ENCODE measurements around the gene STRA8. TPM values are rescaled to one million over a fixed set of nuclear protein-coding genes. Genes with fewer than 3 reads are reported as not detected.

The STRA8 gene
- total and polyA plus RNA-seq, 2 of the 13 experiments (the other 11 are each of a cell fraction or from before 2014, with no cell fraction given): not detected

DNA sequence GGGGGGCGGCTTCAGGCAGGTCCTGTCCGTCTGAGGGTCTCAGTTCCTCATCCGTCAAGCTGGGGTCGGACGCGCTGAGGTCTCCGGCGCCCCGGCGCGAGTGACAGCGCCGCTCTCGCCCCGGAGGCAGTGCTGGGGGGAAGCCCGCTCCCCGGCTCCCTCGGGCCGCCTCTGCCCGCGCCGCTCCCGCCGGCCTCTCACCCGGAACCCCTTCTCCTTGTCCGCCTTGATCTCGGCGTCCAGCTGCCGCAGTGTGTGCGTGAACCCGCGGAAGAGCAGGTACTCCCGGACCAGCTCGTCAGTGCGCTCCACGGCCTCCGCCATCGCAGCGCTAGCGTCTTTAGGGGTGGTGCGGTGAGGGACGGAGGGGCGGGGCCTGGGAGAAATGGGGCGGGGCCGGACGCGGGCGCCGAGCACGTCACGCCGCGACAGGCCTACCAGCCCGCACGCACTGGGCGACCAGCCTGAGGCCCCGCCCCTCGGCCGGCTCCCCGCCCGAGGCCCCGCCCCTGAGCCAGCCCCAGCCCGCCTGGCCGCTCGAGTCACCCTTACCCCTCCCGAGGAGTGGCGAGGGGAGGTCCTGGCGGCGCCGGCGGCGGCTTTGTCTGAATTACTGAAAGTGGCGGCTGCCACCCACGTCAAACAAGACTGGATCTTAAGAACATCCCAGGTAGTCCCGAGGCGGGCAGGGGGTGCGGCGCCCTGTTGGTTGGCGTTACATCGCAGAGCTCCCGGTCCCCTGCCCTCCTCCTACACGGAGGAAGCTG lies 22.3 kb upstream of the STRA8 start, which contains the start of gene WDR91 (continued):
- TF ChIP-seq ZNF720 (CRISPR knock-in tag; IDR thresholded peaks at IDR 0.05): no peak
- peak; percentile 55; the same call in 1 of the 2 replicates for TF ChIP-seq POGZ (CRISPR knock-in tag; IDR thresholded peaks at IDR 0.05)
- TF ChIP-seq SMAD9 (CRISPR knock-in tag; IDR thresholded peaks at IDR 0.05): peak; percentile 17; the same call in 1 of the 2 replicates
- 0 out of 2 replicates have a peak, but pooled peaks have one; percentile 38 for TF ChIP-seq RELA (CRISPR knock-in tag; IDR thresholded peaks at IDR 0.05)
- TF ChIP-seq, protein P1, sequence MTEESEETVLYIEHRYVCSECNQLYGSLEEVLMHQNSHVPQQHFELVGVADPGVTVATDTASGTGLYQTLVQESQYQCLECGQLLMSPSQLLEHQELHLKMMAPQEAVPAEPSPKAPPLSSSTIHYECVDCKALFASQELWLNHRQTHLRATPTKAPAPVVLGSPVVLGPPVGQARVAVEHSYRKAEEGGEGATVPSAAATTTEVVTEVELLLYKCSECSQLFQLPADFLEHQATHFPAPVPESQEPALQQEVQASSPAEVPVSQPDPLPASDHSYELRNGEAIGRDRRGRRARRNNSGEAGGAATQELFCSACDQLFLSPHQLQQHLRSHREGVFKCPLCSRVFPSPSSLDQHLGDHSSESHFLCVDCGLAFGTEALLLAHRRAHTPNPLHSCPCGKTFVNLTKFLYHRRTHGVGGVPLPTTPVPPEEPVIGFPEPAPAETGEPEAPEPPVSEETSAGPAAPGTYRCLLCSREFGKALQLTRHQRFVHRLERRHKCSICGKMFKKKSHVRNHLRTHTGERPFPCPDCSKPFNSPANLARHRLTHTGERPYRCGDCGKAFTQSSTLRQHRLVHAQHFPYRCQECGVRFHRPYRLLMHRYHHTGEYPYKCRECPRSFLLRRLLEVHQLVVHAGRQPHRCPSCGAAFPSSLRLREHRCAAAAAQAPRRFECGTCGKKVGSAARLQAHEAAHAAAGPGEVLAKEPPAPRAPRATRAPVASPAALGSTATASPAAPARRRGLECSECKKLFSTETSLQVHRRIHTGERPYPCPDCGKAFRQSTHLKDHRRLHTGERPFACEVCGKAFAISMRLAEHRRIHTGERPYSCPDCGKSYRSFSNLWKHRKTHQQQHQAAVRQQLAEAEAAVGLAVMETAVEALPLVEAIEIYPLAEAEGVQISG (CRISPR knock-in tag; IDR thresholded peaks at IDR 0.05): peak; percentile 24; the same call in 1 of the 2 replicates
- TF ChIP-seq ZNF331 (CRISPR knock-in tag; IDR thresholded peaks at IDR 0.05): 0 out of 2 replicates have a peak, but pooled peaks have one; percentile 28
- TF ChIP-seq, protein P2, sequence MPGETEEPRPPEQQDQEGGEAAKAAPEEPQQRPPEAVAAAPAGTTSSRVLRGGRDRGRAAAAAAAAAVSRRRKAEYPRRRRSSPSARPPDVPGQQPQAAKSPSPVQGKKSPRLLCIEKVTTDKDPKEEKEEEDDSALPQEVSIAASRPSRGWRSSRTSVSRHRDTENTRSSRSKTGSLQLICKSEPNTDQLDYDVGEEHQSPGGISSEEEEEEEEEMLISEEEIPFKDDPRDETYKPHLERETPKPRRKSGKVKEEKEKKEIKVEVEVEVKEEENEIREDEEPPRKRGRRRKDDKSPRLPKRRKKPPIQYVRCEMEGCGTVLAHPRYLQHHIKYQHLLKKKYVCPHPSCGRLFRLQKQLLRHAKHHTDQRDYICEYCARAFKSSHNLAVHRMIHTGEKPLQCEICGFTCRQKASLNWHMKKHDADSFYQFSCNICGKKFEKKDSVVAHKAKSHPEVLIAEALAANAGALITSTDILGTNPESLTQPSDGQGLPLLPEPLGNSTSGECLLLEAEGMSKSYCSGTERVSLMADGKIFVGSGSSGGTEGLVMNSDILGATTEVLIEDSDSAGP (CRISPR knock-in tag; IDR thresholded peaks at IDR 0.05; ENCODE audit: borderline replicate concordance): peak; percentile 66; the same call in 1 of the 2 replicates
- peak; percentile 22 for TF ChIP-seq SKI (IDR thresholded peaks at IDR 0.05; ENCODE audit: partially characterized antibody)
- TF ChIP-seq, protein P3, sequence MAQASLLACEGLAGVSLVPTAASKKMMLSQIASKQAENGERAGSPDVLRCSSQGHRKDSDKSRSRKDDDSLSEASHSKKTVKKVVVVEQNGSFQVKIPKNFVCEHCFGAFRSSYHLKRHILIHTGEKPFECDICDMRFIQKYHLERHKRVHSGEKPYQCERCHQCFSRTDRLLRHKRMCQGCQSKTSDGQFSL (CRISPR knock-in tag; IDR thresholded peaks at IDR 0.05): 0 out of 2 replicates have a peak, but pooled peaks have one; percentile 50
- no peak for TF ChIP-seq BHLHE40 (IDR thresholded peaks at IDR 0.05; ENCODE audit: low read length)
